RPMI8226 (cell line): ENCODE results near the gene RADX.
"Not testable (repeated sequence)": the region's sequence is repeated elsewhere in the genome, so short reads cannot be mapped to it uniquely, and the experiment has no call there.

ENCODE experiments used
- DNase-seq: peaks from one replicate; pipeline ENCODE4 v3.0.0-alpha.2; 2015

The RADX gene

GRCh38 chrX:106611679-106612392 is at the start of gene RADX:
Gene RADX, plus strand, starts transcription at chrX:106611978. Its CDS starts 103 bp downstream, at chrX:106612081.
- DNase-seq: peak; percentile 73

- DNase-seq: no peak
Measured at GRCh38 chrX:106564986-106565385, 46.8 kb upstream of the RADX start.

- no peak for DNase-seq
Measured at GRCh38 chrX:106566362-106566761, 45.4 kb upstream of the RADX start.

- no peak for DNase-seq
Measured at GRCh38 chrX:106581856-106582255, 29.9 kb upstream of the RADX start.

- DNase-seq: no peak
Measured at GRCh38 chrX:106585478-106585877, 26.3 kb upstream of the RADX start.

GRCh38 chrX:106588801-106589200 is 23.0 kb upstream of the RADX start:
- DNase-seq: no peak

GRCh38 chrX:106599411-106599810 is 12.4 kb upstream of the RADX start:
- no peak for DNase-seq

- DNase-seq: no peak
Measured at GRCh38 chrX:106606571-106606970, 5.2 kb upstream of the RADX start.

GRCh38 chrX:106608016-106608415 is 3.8 kb upstream of the RADX start:
- no peak for DNase-seq

GRCh38 chrX:106611317-106611678 is 480 bp upstream of the RADX start:
- DNase-seq: no peak

- DNase-seq: no peak
Measured at GRCh38 chrX:106612393-106612763, 600 bp downstream of the RADX start.

GRCh38 chrX:106613277-106613676 is 1.5 kb downstream of the RADX start:
- no peak for DNase-seq

GRCh38 chrX:106615041-106615440 is 3.3 kb downstream of the RADX start:
- DNase-seq: no peak

- DNase-seq: no peak
Measured at GRCh38 chrX:106619797-106620196, 8.0 kb downstream of the RADX start.

- DNase-seq: no peak
Measured at GRCh38 chrX:106621836-106622235, 10.1 kb downstream of the RADX start.

- no peak for DNase-seq
Measured at GRCh38 chrX:106626789-106627188, 15.0 kb downstream of the RADX start.

- DNase-seq: no peak
Measured at GRCh38 chrX:106631615-106632014, 19.8 kb downstream of the RADX start.

GRCh38 chrX:106649523-106650428 is 38.0 kb downstream of the RADX start:
- DNase-seq: peak; percentile 2

GRCh38 chrX:106653625-106654024 is 41.8 kb downstream of the RADX start:
- DNase-seq: not testable (repeated sequence)

- DNase-seq: no peak
Measured at GRCh38 chrX:106670631-106671030, 58.9 kb downstream of the RADX start.

GRCh38 chrX:106672527-106672926 is 60.7 kb downstream of the RADX start:
- no peak for DNase-seq

- no peak for DNase-seq
Measured at GRCh38 chrX:106680716-106681115, 68.9 kb downstream of the RADX start.

GRCh38 chrX:106684207-106684606 is 72.4 kb downstream of the RADX start:
- DNase-seq: no peak

GRCh38 chrX:106692425-106693065 is 80.8 kb downstream of the RADX start:
- no peak for DNase-seq
